GM21576 (cell line): ENCODE measurements around the gene TES.
"Not testable (repeated sequence)": the region's sequence is repeated elsewhere in the genome, so short reads cannot be mapped to it uniquely, and the experiment has no call there.

Experiments
- ATAC-seq: cut with Tn5 transposase; IDR thresholded peaks from one replicate; pipeline ENCODE4 v1.9.1; 2021; ENCODE audit warnings: mild to moderate bottlenecking, moderate library complexity; ENCODE audit not compliant: unreplicated experiment

Gene TES

GRCh38 chr7:116241291-116241690, 31.0 kb downstream of the TES start:
- ATAC-seq = no peak

- ATAC-seq = no peak
Measured at GRCh38 chr7:116242178-116242577, 31.8 kb downstream of the TES start.

GRCh38 chr7:116242759-116243158, 32.4 kb downstream of the TES start:
- ATAC-seq = no peak

GRCh38 chr7:116244803-116245202, 34.5 kb downstream of the TES start:
- ATAC-seq = not testable (repeated sequence)

- no peak for ATAC-seq
Measured at GRCh38 chr7:116246357-116246756, 36.0 kb downstream of the TES start.

- no peak for ATAC-seq
Measured at GRCh38 chr7:116249969-116250553, 39.7 kb downstream of the TES start.

GRCh38 chr7:116251675-116252074, 41.3 kb downstream of the TES start:
- ATAC-seq = no peak

- ATAC-seq = no peak
Measured at GRCh38 chr7:116252249-116252648, 41.9 kb downstream of the TES start.

- no peak for ATAC-seq
Measured at GRCh38 chr7:116257156-116257555, 46.8 kb downstream of the TES start.

GRCh38 chr7:116258734-116259133, 48.4 kb downstream of the TES start:
- ATAC-seq = peak; percentile 50

GRCh38 chr7:116259156-116259870, 49.0 kb downstream of the TES start:
- no peak for ATAC-seq

- no peak for ATAC-seq
Measured at GRCh38 chr7:116259871-116260440, 49.6 kb downstream of the TES start.

- no peak for ATAC-seq
Measured at GRCh38 chr7:116261904-116262303, 51.6 kb downstream of the TES start.

GRCh38 chr7:116265881-116266280, 55.5 kb downstream of the TES start:
- no peak for ATAC-seq

GRCh38 chr7:116269466-116269865, 59.1 kb downstream of the TES start:
- ATAC-seq = no peak

GRCh38 chr7:116271161-116271913, 61.0 kb downstream of the TES start:
- ATAC-seq = no peak

- no peak for ATAC-seq
Measured at GRCh38 chr7:116271963-116272886, 61.9 kb downstream of the TES start.

GRCh38 chr7:116273283-116273917, 63.1 kb downstream of the TES start:
- ATAC-seq = no peak

GRCh38 chr7:116273918-116274301, 63.6 kb downstream of the TES start:
- ATAC-seq = no peak

- no peak for ATAC-seq
Measured at GRCh38 chr7:116277070-116277469, 66.7 kb downstream of the TES start.
